ENCODE measurements around the gene SLC6A11. TPM values are rescaled to one million over a fixed set of nuclear protein-coding genes. Genes with fewer than 3 reads are reported as not detected.

The SLC6A11 gene
- total and polyA plus RNA-seq, 9 donors = under 0.01 to 0.33 (median 0.07) TPM; not detected in 2

DNA sequence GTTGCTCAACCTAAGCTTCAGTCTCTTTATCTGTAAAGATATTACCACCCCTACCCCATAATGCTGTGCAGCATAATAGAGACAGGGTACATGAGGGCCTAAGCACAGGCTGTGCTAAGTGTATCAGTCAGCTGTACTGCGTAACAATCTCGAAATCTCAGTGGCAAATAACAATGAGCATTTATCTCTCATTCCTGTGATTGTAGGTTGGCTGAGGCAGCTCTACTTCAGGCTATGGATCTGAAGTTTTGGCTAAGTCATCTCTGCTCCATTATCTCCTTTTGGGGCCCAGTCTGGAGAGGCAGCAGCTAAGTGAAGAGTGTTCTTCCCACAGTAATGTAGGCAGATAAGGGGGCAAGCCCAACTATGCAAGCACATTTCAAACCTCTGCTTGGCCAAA, 7.1 kb upstream of the SLC6A11 start:
- no peaks in the 10 kb centered on the region for H3K4me1 ChIP-seq (ENCODE audit: insufficient read depth)
- no peak for DNase-seq
- H3K4me3 ChIP-seq = no peak overlapping the region
- WGBS, 3 donors = 80 to 91% (median 88%) methylated on average over 2 of the region's 2 CpGs
- no peaks in the 10 kb centered on the region for H3K27me3 ChIP-seq
- no peak overlapping the region for H3K27ac ChIP-seq
- no peaks in the 10 kb centered on the region for H3K36me3 ChIP-seq
- H3K9me3 ChIP-seq = no peaks in the 10 kb centered on the region
- intact Hi-C loops (cut with DNase I) = no loop called here
- no peak for TF ChIP-seq EP300 (IDR thresholded peaks at IDR 0.05)
- no peak for TF ChIP-seq POLR2A (IDR thresholded peaks at IDR 0.05)

DNA sequence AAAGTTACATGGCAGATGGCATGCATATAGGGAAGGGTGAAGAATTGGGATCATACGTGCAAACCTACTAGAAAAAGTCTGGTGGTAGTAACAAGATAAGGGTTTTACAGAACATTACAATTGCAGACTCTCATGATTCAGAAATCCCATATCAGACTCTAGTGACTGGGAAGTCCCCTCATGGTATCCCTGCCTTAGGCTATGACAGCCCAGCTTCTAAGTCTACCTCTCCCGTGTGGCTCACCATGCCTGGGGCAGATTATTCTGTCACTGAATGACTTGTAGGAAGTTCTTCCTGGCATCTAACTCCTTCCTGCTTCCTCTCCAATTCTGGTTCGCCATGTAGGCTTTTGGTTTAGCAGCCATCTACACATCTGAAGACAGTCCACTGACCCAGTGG, 5.7 kb upstream of the SLC6A11 start:
- WGBS, 3 donors = 71 to 87% (median 81%) methylated on average over 3 of the region's 3 CpGs
- Histone ChIP-seq H3K4me1 (ENCODE audit: insufficient read depth) (no peaks in the 10 kb centered on the region), H3K9me3 (no peaks in the 10 kb centered on the region), H3K36me3 (no peaks in the 10 kb centered on the region), H3K27me3 (no peaks in the 10 kb centered on the region), H3K27ac (no peak overlapping the region), H3K4me3 (no peak overlapping the region)
- DNase-seq = no peak
- TF ChIP-seq EP300 (IDR thresholded peaks at IDR 0.05) = no peak
- intact Hi-C loops (cut with DNase I) = no loop called here

DNA sequence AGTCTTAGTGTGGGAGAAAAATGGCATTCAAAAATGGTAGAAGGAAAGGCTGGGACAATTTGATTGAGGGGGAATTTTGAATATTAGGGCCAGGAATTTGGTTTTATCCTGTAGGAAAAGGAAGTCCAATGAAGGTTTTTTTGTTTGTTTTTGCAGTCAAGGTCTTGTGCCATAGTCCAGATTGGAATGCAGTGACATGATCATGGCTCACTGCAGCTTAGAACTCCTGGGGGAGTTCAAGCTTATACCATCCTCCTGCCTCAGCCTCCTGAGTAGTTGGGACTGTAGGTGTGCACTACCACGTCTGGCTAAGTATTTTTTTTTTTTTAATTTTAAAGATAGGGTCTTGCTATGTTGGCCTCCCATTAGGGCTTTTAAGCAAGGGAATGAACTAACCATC, 2.6 kb upstream of the SLC6A11 start:
- Histone ChIP-seq H3K27ac (no peak overlapping the region), H3K36me3 (no peaks in the 10 kb centered on the region), H3K9me3 (no peaks in the 10 kb centered on the region), H3K4me3 (no peak overlapping the region), H3K4me1 (ENCODE audit: insufficient read depth) (no peaks in the 10 kb centered on the region), H3K27me3 (no peaks in the 10 kb centered on the region)
- WGBS, 3 donors = 55 to 67% (median 57%) methylated on average over 1 of the region's 1 CpG
- DNase-seq = no peak
- TF ChIP-seq, protein P1, sequence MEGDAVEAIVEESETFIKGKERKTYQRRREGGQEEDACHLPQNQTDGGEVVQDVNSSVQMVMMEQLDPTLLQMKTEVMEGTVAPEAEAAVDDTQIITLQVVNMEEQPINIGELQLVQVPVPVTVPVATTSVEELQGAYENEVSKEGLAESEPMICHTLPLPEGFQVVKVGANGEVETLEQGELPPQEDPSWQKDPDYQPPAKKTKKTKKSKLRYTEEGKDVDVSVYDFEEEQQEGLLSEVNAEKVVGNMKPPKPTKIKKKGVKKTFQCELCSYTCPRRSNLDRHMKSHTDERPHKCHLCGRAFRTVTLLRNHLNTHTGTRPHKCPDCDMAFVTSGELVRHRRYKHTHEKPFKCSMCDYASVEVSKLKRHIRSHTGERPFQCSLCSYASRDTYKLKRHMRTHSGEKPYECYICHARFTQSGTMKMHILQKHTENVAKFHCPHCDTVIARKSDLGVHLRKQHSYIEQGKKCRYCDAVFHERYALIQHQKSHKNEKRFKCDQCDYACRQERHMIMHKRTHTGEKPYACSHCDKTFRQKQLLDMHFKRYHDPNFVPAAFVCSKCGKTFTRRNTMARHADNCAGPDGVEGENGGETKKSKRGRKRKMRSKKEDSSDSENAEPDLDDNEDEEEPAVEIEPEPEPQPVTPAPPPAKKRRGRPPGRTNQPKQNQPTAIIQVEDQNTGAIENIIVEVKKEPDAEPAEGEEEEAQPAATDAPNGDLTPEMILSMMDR (IDR thresholded peaks at IDR 0.05) = no peak
- no peak for TF ChIP-seq POLR2A (IDR thresholded peaks at IDR 0.05)
- TF ChIP-seq EP300 (IDR thresholded peaks at IDR 0.05) = no peak
- intact Hi-C loops (cut with DNase I) = no loop called here

DNA sequence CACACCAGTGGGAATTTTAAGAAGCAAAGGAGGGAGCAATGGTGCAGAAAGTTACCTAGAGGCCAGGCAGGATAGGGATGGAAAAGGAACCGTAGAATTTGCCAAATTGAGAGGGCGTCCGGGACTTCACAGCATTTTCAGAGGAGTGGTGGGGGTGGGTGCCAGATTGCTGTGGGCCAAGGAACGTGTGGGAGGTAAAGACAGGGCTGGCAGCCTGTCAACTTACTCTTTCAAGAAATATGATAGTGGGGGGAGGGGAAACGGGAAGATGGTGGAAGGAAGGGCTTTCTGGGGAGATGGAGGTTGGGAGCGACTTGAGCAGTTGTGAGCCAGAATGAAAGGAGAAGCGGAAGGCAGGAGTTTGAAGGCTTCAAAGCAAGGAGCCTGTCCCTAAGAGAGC, 1.4 kb upstream of the SLC6A11 start:
- Histone ChIP-seq H3K4me3 (no peak overlapping the region), H3K36me3 (no peaks in the 10 kb centered on the region), H3K27ac (no peak overlapping the region), H3K27me3 (no peaks in the 10 kb centered on the region), H3K4me1 (ENCODE audit: insufficient read depth) (no peaks in the 10 kb centered on the region), H3K9me3 (no peaks in the 10 kb centered on the region)
- intact Hi-C loops (cut with DNase I) = no loop called here
- 44 to 55% (median 46%) methylated on average over 7 of the region's 7 CpGs for WGBS, 3 donors
- no peak for DNase-seq
- TF ChIP-seq, protein P1 (IDR thresholded peaks at IDR 0.05) = no peak
- TF ChIP-seq EP300 (IDR thresholded peaks at IDR 0.05) (no peak), POLR2A (IDR thresholded peaks at IDR 0.05) (no peak)

DNA sequence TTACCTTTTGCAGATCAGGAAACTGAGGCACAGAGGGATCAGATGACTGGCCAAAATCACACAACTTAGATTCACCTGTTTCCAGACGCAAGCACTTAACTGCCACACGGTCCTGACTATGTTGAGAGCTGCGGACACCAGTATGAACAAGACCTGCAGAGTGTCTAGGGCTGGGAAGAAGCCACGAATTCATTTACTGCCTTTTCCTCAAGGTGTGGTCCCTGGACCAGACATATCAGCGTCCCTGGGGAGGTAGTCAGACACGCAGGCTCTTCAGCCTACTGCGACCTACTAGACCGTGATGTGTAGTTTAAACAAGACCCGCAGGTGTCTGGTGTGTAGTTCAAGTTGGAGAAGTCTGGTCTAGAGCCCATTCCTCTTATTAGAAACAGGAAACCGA, 541 bp upstream of the SLC6A11 start:
- intact Hi-C loops (cut with DNase I) = no loop called here
- DNase-seq = no peak
- no peak overlapping the region for H3K4me3 ChIP-seq
- no peaks in the 10 kb centered on the region for H3K4me1 ChIP-seq (ENCODE audit: insufficient read depth)
- no peaks in the 10 kb centered on the region for H3K9me3 ChIP-seq
- no peak overlapping the region for H3K27ac ChIP-seq
- TF ChIP-seq POLR2A (IDR thresholded peaks at IDR 0.05) = no peak
- TF ChIP-seq, protein P1 (IDR thresholded peaks at IDR 0.05) = no peak
- no peak for TF ChIP-seq EP300 (IDR thresholded peaks at IDR 0.05)
- no peaks in the 10 kb centered on the region for H3K27me3 ChIP-seq
- no peaks in the 10 kb centered on the region for H3K36me3 ChIP-seq
- WGBS, 3 donors = 72 to 82% (median 75%) methylated on average over 10 of the region's 10 CpGs

DNA sequence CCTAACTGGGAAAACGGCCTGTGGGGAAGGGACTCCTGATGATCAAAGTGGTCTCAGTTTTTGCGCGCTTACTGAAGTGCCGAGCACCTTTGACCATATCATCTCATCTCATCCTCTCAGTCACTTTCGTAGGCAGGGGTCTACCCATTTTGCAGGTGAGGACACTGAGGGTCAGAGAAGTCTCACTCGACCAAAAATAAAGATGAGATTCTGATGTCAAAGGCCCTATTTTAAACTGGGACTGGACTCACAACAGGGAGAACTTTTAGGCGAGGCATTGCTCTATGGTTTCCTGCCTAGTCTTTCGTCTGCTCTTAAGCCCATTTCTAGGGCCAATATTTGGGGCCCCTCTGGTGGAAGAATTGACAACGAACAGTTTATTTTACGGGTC, 830 bp downstream of the SLC6A11 start:
- Histone ChIP-seq H3K36me3 (no peaks in the 10 kb centered on the region), H3K9me3 (no peaks in the 10 kb centered on the region), H3K4me1 (ENCODE audit: insufficient read depth) (no peaks in the 10 kb centered on the region), H3K27ac (no peak overlapping the region), H3K4me3 (no peak overlapping the region), H3K27me3 (no peaks in the 10 kb centered on the region)
- WGBS, 3 donors = 64 to 72% (median 71%) methylated on average over 10 of the region's 10 CpGs
- TF ChIP-seq, protein P1 (IDR thresholded peaks at IDR 0.05) = no peak
- no peak for TF ChIP-seq EP300 (IDR thresholded peaks at IDR 0.05)
- TF ChIP-seq POLR2A (IDR thresholded peaks at IDR 0.05) = no peak
- intact Hi-C loops (cut with DNase I) = no loop called here
- no peak for DNase-seq
